ENCODE measurements around the gene PCBP4. TPM values are rescaled to one million over a fixed set of nuclear protein-coding genes. Genes with fewer than 3 reads are reported as not detected.
"Not testable (repeated sequence)": the region's sequence is repeated elsewhere in the genome, so short reads cannot be mapped to it uniquely, and the experiment has no call there.

Gene PCBP4
- total RNA-seq, 1 experiment from 2014 or later, result 27.0 TPM

DNA sequence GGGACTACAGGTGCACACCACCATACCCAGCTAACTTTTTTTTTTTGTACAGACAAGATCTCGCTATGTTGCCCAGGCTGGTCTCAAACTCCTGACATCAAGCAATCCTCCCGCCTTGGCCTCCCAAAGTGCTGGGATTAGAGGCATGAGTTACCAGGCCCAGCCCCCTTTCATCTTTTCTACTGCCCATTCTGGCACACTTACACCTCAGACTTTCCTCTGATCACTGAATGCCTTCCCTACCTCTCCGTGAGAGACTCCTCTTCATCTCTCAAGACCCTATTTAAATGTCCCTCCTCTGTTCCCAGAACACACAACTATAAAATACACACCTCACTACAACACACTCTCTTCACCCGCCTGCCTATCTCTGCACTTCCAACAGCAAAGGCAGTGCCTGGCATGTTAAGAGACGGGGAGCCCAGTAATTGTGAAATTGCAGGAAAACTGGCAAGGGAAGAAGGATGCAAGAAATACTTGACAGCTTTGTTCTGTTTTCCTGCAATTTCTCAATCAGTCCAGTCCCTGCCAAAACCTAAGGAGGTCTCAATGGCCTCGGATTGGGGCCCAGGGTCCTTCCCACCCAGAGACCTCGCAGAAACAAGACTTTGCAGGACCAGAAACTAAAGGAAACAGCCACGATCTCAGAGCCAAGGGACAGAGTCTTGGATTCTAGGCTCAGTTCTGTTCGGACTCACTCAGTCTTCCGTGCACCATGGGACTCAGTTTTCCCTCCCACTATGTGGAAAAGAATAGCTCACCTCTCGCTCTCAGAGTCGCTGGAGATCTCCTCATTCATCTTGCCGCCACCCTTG lies 26.4 kb downstream of the PCBP4 start:
- DNase-seq (ENCODE audit: low spot score), result no peak

DNA sequence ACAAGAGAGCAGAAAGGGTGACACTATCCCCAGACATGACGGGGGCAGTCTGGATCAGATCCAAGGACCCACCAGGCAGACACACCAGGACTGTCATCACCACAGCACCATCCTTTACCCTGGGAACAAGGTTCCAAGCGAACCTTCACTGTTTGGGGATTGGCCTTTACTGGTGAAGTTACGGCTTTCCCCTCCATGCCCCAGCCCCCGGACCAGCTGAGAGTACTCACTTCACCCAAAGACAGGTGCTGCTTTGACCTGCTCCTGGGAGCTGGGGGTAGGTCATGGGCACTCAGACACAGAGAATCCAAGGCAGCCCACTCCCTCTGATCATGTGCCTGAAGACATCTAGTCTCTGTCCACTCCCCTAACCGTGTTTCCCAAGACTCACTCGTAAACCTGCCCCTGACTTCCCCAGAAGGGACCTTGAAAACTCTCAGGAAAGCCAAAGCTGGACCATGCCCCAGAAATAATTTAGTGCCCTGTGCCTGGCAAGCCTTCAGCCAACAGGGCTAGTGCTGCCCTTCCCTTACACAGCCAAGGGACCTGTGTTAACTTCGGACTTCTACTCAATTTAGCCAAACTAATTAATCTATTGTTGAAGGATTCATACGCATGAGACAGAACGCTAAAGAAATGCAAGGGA lies 28.4 kb downstream of the PCBP4 start:
- no peak for DNase-seq (ENCODE audit: low spot score)

DNA sequence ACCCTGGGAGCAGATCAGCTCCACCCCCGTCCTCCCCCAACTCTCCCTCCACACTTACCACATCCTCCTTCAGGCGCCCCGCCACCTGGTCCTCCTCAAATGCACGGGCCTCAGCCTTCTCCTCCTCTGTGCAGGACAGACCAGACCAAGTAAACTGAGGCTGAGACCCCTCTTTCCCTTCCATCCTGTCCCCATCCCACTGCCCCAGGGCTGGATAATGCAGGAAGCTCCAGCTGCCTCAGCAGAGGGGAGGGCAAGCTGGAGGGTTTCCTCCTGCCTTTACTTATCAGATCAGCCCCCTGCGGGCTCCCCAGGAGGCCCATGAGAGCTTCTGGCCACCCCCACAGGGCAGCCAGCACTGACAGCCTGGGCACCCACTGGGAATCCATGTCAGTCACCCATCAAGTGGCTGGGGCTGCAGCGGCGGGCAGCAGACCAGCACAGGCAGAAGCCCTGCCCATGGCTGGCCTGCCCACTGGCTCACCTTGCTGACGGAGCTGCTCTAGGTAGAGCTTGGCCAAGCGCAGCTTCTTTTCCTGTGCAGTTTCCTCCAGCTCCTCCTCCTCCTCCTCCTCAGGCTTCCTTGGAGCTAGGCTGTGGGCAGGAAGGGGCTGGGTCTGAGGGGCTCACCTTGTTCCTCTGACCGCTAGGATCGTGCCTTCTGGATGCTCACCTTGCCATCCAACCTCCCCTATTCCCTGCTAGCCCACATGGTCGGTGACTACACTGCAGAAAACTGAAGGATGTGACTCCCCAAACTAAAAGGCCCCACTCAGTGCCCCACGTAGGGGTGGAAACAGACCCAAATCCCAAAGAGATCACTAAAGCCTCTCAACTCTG lies 29.4 kb downstream of the PCBP4 start:
- DNase-seq (ENCODE audit: low spot score), result no peak

DNA sequence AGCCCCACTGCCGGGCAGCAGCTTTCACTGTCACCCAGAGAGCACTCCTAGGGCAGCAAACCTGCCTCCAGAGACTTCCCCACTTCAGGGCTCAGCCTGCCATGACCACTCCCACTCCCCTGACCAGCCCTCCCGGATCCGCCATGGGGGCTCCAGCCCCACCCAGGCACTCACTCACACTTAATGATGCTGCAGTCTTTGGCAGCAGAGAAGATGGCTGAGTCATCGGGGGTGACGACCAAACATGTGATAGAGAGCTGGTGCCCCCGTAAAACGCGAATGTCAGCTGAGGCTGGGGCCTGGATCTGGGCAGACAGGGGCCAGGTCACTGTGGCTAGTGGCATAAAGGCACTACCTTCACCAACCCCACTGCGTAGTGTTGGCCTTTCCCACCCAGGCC lies 30.2 kb downstream of the PCBP4 start:
- DNase-seq (ENCODE audit: low spot score), result no peak

DNA sequence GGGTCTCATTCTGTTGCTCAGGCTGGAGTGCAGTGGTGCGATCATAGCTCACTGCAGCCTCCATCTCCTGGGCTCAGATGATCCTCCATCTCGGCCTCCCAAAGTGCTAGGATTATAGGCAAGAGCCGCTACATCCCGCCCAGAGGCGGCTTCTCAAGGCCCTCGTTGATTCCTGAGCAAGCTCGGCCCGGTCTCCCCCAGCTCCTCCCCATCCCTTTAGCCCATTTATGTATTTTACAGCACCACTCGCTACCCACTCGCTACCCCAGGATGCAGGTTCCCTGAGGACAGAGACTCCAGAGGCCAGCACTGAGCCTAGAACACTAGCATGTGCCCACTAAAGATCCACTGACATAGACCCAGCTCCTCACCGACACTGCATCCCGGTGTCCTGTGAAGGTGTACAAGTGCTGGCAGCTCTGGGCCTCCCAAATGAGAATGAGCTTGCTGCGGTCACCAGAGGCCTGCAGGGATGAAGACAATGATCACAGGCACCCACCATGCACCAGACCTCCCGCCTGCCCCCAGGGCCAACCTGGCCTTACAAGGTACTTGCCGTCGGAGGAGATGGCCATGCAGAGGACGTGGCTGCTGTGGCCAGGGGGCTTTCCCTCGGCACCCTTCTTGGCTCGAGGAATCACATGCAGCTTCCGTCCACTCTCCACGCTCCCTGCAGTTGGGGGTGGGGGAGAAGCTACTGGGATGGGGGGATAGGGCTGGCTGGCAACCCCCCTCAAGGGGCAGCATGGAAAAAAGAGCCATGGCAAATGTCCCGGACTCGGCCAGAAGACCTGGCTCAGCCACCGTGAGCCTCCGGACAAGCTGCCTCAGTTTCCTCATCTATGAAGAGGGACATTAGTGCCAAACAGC lies 31.1 kb downstream of the PCBP4 start:
- no peak for DNase-seq (ENCODE audit: low spot score)

DNA sequence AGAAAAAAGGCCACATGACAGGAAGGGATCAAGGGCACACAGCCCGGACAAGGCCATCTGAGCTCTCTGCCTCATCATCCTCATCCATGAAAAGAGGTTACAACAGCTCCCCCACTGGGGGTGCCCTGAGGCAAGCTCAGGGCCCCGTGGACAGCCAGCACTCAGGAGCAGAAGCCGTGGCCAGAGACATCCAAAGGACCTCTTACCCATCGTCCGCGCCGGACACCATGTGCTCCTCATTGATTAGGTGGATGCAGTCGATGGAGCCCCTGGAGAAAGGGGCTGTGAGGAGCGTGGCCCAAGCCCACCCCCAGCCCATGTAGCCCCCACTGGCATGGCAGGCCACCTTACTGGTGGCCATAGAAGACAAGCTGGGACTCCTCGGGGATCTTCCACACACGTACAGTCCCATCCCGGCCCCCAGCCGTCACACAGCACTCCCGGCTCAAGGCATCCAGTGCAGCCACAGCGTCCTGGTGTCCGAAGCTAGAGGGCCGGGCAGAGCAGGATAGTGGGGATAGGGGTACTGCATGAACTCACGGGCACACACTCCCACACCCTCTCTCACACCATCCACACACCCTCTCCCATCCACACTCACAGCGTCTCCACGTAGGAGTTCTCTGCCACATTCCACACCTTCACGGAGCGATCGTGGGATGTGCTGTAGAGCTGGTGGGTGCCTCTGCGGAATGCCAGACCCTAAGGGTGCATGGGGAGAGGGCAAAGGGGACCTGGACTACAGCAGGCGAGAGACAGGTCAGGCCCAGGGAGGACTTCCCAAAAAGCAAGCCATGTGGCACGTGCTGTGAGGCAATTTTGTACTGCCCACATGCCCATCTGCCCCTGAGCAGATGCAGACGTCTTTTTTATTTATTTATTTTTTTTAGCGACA lies 32.0 kb downstream of the PCBP4 start:
- no peak for DNase-seq (ENCODE audit: low spot score)

DNA sequence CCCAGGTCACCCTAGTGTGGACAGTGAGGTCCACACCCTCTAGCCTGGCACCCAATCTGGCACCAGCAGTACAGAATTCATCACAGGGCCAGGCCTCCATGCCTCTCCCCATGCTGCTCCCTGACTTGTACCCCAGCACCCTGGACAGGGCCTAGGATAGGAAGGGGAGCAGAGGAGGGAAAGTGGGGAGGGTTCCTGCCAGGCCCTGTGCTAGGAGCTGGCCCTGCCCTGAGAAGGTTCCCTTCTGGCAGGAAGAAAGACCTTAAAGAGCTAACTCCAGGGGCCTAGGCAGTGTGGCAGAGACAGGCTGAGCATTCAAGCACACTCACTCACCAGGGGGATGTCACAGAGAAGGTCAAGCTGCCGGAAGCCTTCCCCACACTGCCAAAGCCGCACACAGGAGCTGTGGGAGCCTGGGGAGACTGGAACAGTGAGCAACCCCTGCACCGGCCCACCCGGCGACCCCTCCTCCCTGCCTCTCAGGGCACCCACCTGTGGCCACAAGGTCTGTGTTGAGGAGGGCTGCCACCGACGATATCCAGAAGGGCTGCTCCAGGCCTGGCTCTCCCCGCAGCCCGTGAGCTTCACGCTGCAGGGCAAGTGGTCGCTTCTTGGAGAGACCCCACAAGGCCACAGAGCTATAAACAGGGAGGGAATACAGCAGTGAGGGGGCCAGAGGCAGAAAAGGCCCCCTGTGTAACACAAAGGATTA lies 33.0 kb downstream of the PCBP4 start:
- no peak for DNase-seq (ENCODE audit: low spot score)

DNA sequence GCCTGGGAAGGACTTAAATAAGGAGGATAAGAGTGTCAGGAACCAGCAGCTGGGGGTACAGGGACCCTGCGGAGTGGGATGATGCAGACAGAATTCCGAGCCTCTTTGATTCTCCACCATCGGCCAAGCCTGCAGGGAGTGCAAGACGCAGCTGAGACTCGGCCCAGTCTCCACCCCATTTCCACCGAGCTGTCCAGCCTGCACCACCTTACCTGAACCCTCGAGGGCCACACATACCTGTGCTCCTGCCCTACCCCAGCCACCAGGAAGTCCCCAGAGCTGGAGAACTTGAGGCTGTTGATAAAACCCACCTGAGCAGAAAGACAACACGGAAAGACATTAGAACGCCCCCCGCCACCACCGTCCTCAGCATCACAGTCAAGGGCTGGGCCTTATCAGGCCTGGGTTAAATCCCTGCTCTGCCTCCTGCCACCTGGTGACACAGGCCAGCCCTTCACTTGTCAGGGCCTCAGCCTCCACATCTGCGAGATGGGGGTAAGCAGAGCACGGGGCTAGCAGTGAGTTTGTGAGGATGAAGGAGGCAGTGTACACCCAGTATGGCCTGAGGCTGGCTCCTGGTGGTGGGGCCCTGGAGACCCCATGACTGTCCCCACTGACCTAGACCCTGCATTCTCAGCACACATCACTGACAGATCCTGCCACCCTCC lies 33.6 kb downstream of the PCBP4 start:
- DNase-seq (ENCODE audit: low spot score), result no peak

DNA sequence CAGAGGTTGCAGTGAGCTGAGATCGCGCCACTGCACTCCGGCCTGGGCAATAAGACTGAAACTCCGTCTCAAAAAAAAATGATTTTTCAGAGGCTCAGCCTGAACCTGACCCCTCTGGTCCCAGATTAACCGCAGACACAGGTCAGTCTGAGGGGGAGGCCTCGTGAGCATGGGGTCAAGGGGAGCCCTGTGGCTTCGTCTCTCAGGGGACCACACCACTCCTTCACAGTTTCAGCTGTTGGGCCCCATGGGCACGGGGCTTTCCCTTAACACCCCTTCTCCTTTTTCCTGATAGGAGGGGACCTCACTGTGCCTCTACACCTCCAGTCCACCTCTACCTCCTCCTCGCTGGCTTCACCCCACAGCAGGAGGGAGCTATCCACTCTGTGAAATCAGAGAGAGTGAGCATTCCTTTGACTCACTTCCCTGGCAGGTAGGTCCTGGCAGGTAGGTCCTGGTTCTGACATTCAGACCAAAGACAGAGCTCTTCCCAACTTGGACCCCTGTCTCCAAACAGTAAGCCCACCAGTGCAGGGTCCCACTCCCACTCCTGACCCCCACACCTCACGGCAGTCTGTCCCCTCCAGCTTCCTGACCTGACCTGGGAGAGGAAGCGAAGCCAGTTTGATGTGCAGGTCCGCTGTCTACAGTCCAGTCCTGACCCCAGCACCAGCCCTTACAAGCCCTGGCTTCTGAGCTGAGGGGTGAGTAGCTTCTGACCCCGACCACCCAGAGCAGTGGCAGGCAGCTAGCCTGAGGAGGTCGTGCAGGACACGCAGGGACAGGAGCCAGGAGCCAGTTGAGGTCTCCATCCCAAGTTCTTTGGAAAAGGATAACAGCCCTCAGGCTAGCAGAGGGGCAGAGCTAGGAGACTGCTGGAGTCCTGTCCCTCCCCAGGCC lies 34.5 kb downstream of the PCBP4 start:
- DNase-seq (ENCODE audit: low spot score), result no peak

DNA sequence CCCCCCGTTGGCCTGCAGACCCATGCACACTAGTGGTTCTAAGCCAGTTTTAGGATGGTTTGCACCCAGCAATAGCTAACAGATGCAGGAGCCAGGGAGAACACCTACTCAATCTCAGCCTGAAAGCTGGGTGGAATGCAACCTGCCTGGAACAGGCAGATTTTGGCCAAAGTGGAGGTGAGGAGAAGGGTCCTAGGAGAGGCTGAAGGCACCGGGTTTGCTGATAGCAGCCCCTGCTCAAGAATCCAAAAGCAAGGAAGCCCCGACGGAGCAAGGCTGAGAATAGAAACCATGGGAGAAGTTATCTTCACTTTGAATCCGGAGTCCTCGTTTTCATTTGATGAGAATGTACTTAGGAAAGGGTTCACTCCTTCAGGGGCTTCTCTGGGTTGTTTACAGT lies 35.5 kb downstream of the PCBP4 start:
- no peak for DNase-seq (ENCODE audit: low spot score)

DNA sequence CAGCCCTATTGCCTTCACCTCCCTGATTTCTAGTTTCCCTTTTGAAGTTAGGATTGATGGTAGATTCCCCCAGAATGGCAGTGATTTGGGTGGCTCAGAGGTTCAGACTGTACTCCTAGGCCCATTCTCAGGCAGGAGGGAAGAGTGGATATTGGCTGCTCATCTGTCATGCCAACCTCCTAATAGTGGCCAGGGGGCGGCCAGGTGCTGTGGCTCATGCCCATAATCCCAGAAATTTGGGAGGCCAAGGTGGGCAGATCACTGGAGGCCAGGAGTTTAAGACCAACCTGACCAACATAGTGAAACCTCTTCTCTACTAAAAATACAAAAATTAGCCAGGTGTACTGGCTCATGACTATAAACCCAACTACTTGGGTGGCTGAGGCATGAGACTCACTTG lies 36.8 kb downstream of the PCBP4 start:
- no peak for DNase-seq (ENCODE audit: low spot score)

DNA sequence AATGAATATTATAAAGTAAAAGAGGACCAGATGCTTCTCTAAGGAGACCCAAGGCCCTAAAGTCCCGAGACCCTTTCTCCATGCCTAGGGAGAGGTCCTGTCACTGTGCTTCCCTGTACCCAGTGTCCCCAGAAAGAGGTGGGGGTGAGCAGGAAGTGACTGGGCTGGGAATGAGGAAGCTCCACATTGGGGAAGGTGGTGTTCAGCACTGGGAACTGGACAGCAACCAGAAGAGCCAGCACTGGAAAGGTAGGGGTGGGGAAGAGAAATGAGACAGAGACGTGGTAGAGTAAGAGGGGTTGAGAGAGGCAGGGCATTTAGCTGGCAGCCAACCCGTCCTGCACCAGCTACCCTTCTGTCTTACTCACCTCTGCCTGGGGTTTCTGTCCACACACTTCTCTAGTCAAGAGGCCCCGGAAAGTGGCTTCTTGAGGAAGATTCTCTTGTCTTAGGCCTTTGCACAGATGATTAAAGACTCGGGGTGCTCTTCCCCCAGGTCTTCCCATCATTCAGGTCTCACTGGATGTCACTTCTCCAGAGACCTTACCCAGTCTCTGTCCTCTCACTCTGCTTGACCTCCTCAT lies 37.7 kb downstream of the PCBP4 start:
- DNase-seq (ENCODE audit: low spot score), result no peak

DNA sequence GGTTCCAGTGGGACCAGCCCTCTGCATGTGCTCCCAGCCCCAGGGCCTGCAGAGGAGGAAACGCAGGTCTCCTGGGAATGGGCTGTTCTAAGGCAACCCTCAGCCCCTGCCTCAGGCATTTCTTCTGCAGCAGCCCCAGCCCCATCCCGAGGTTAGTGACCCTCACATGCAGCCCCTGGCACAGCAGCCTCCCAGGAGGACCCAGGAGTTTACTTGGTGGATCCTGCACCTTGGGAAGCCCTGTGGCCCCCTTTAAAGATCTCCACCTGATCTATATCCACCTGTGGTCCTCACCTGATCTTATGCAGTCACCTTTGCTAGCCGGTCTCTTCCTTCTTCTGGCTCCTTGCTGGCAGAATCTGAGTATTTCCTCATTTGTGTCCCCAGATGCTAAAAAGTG lies 38.3 kb downstream of the PCBP4 start:
- DNase-seq (ENCODE audit: low spot score), result not testable (repeated sequence)

DNA sequence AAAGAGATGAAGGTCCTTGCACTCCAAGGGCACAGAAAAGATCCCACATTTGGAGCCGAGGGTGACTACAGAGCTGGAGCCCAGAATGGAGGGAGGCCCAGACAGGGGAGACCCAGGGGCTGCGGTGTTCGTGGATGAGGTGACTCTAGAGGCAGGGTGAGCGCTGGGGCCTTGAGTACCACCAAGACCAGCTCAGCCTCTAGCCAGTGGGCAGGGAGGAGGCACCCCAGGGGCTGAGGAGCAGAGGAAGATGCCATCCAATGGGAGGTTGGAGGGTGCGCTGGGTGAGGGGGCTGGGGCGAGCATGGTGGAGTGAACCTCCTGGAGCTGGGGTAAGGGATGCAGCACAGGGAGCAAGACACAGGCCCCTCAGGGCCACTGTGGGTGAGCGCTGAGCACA lies 38.8 kb downstream of the PCBP4 start:
- no peak for DNase-seq (ENCODE audit: low spot score)

DNA sequence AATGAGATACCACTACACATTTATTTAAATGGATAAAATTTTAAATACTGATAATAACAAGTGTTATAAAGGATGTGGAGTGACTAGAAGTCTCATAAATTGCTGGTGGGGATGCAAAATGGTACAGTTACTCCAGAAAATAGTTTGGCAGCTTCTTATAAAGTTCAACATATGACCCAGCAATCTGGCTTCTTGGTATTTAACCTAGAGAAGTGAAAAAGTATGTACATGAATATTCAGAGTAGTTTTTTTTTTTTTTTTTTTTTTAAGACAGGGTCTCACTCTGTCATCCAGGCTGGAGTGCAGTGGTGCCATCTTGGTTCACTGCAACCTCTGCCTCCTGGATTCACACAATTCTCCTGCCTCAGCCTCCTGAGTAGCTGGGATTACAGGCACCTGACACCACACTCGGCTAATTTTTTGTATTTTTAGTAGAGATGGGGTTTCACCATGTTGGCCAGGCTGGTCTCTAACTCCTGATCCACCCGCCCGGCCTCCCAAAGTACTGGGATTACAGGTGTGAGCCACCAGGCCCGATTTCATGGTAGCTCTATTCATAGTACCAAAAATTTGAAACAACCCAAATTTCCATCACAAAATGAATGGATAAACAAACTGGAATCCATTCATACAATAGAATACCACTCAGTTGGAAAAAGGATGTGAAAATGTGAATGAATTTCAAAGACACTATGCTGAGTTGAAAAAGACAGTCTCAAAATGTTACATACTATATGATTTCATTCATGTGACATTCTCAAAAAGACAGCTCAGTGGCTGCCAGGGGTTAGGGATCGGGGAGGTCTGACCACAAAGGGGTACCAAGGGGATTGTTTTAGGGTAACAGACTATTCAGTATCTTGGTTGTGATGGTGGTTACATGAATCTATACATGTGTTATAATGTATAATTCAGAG lies 39.9 kb downstream of the PCBP4 start:
- DNase-seq (ENCODE audit: low spot score), result no peak

DNA sequence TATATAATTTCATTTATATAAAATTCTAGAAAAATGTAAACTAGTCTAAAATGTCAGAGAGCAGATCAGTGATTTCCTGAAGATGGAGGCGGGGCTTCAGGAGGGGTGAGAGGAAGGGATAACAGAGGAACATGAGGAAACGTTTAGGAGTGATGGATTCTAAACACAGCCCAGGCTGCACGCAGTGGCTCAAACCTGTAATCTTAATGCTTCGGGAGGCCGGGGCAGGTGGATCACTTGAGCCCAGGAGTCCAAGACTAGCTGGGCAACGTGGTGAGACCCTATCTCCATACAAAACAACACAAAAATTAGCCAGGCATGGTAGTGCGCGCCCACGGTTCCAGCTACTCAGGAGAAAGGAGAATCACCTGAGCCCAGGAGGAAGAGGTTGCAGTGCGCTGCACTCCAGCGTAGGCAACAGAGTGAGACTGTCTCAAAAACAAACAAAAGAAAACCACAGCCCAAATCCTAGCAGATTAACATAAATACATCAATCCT lies 46.1 kb downstream of the PCBP4 start:
- DNase-seq (ENCODE audit: low spot score), result no peak

DNA sequence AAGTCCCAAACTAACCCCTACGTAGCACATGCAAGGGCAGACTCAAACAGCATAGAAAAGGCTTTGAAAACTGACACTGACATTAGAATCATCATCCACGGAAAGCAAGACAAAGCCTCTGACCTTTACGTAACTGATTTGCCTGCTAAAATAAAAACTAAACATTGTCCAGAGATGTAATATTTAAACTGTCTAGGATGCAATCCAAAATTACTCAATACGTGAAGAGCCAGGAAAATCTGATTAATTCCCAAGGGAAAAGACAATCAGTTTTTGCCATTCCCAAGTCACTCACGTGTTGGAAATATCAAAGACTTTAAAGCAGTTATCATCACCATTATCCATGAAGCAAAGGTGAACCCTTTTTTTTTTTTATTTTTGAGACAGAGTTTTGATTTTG lies 50.8 kb downstream of the PCBP4 start:
- DNase-seq (ENCODE audit: low spot score), result no peak
